HG02759 (cell line): ENCODE data around the gene CD2.
"Not testable (repeated sequence)": the region's sequence is repeated elsewhere in the genome, so short reads cannot be mapped to it uniquely, and the experiment has no call there.

ENCODE experiments used
- ATAC-seq: cut with Tn5 transposase; IDR thresholded peaks from one replicate; pipeline ENCODE4 v1.9.1; 2021; ENCODE audit warnings: mild to moderate bottlenecking, moderate library complexity; ENCODE audit not compliant: unreplicated experiment

CD2 gene

GRCh38 chr1:116731439-116731838, 22.8 kb upstream of the CD2 start:
- ATAC-seq = no peak

GRCh38 chr1:116732726-116733125, 21.5 kb upstream of the CD2 start:
- ATAC-seq = no peak

GRCh38 chr1:116733476-116734365, 20.5 kb upstream of the CD2 start:
- no peak for ATAC-seq

GRCh38 chr1:116735246-116735645, 19.0 kb upstream of the CD2 start:
- no peak for ATAC-seq

- ATAC-seq = peak; percentile 55
These were observed 17.0 kb upstream of the CD2 start for GRCh38 chr1:116737020-116737854.

GRCh38 chr1:116737855-116738321, 16.3 kb upstream of the CD2 start:
- ATAC-seq = peak; percentile 21

GRCh38 chr1:116738673-116739370, 15.4 kb upstream of the CD2 start:
- ATAC-seq = peak; percentile 76

GRCh38 chr1:116739371-116740012, 14.7 kb upstream of the CD2 start:
- ATAC-seq = no peak

GRCh38 chr1:116740296-116740695, 13.9 kb upstream of the CD2 start:
- ATAC-seq = no peak

- ATAC-seq = no peak
These were observed 13.5 kb upstream of the CD2 start for GRCh38 chr1:116740746-116741145.

GRCh38 chr1:116741836-116742565, 12.2 kb upstream of the CD2 start:
- ATAC-seq = no peak

- ATAC-seq = no peak
These were observed 10.7 kb upstream of the CD2 start for GRCh38 chr1:116743535-116743934.

GRCh38 chr1:116748272-116748671, 6.0 kb upstream of the CD2 start:
- ATAC-seq = no peak

- no peak for ATAC-seq
These were observed 3.1 kb upstream of the CD2 start for GRCh38 chr1:116751146-116751545.

- ATAC-seq = no peak
These were observed 2.6 kb upstream of the CD2 start for GRCh38 chr1:116751621-116752020.

GRCh38 chr1:116753312-116753711, 918 bp upstream of the CD2 start:
- ATAC-seq = no peak

- ATAC-seq = no peak
These were observed 836 bp downstream of the CD2 start for GRCh38 chr1:116755066-116755465.

- ATAC-seq = no peak
These were observed 1.5 kb downstream of the CD2 start for GRCh38 chr1:116755681-116756080.

- not testable (repeated sequence) for ATAC-seq
These were observed 1.9 kb downstream of the CD2 start for GRCh38 chr1:116756092-116756491.

GRCh38 chr1:116758456-116758815, 4.2 kb downstream of the CD2 start:
- ATAC-seq = not testable (repeated sequence)
